AG09309 (cell line): ENCODE results near the gene CENPA.
A peak's percentile ranks its signal among the peaks of the same experiment; 100 is the strongest.

Experiments
- DNase-seq: peaks from one replicate; pipeline ENCODE4 v3.0.0-alpha.2; 2010; ENCODE audit warnings: low read depth
- H3K4me3 ChIP-seq: 2 replicates; pipeline ENCODE4 v1.5.1; 2011; ENCODE audit warnings: mild to moderate bottlenecking, low read depth, low read length, moderate library complexity; ENCODE audit not compliant: control insufficient read depth
- CTCF ChIP-seq: IDR thresholded peaks from 2 replicates; pipeline ENCODE4 v1.5.1; 2011; ENCODE audit warnings: mild to moderate bottlenecking, low read depth, low read length, inconsistent platforms; ENCODE audit not compliant: insufficient read depth, control insufficient read depth; ENCODE audit errors: missing control alignments

CENPA gene

DNA sequence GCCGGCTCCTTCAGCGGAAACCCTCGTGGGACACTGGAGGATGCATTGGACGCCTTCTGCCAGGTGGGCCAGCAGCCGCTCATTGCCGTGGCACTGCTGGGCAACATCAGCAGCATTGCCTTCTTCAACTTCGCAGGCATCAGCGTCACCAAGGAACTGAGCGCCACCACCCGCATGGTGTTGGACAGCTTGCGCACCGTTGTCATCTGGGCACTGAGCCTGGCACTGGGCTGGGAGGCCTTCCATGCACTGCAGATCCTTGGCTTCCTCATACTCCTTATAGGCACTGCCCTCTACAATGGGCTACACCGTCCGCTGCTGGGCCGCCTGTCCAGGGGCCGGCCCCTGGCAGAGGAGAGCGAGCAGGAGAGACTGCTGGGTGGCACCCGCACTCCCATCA lies 7.8 kb upstream of the CENPA start:
- no peak for DNase-seq
- no peak for TF ChIP-seq CTCF

DNA sequence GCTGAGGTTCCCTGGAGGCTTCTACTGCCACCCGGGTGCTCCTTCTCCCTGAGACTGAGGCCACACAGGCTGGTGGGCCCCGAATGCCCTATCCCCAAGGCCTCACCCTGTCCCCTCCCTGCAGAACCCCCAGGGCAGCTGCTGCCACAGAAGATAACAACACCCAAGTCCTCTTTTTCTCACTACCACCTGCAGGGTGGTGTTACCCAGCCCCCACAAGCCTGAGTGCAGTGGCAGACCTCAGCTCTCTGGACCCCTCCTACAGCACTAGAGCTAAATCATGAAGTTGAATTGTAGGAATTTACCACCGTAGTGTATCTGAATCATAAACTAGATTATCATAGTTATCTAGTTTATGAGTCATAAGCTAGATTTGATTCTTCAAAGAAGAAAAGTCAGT lies 7.3 kb upstream of the CENPA start:
- no peak for DNase-seq
- no peak overlapping the region for H3K4me3 ChIP-seq
- TF ChIP-seq CTCF: no peak

More for the DNA sequence above, 7.8 kb upstream of the CENPA start:
- no peak overlapping the region for H3K4me3 ChIP-seq

DNA sequence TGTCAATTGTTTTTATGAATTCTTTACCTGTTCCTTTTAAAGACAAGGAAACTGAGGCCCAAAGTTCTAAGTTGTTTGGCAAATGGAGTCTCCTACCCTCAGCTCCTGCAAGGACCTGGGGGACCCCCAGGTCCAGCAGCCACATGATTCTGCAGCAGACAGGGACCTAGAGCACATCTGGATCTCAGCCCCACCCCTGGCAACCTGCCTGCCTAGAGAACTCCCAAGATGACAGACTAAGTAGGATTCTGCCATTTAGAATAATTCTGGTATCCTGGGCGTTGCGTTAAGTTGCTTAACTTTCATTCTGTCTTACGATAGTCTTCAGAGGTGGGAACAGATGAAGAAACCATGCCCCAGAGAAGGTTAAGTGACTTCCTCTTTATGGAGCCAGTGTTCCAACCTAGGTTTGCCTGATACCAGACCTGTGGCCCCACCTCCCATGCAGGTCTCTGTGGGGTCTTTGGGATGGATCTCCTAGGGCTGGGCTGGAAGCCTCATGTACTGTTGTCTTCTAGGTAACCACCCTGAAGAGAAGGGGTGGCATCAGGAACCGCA lies 5.6 kb upstream of the CENPA start:
- DNase-seq: no peak
- no peak for TF ChIP-seq CTCF
- no peak overlapping the region for H3K4me3 ChIP-seq

- no peak overlapping the region for H3K4me3 ChIP-seq
- no peak for TF ChIP-seq CTCF
- DNase-seq: no peak
Observed at GRCh38 chr2:26782876-26783704, 2.8 kb upstream of the CENPA start.

DNA sequence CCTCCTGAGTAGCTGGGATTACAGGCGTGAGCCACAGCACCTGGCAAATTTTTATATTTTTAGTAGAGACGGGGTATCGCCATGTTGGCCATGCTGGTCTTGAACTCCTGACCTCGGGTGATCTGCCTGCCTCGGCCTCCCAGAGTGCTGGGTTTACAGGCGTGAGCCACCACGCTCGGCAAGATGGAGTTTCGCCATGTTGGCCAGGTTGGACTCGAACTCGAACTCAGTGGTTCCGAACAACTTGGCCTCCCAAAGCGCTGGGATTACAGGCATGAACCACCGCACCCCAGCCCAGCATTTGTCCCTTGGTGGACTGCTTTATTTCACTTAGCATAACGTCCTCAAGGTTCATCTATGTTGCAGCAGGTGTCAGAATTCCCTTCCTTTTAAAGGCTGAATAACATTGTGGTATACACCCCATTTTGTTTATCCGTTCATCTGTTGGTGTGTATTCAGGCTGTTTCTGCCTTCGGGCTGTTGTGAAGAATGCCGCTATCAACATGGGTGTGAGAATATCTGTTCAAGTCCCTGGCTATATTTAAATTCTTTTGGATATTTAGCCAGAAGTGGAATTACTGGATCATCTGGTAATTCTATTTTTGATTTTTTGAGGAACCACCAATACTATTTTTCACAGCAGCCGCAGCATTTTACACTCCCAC lies 1.2 kb upstream of the CENPA start:
- TF ChIP-seq CTCF: no peak
- H3K4me3 ChIP-seq: no peak overlapping the region; the same call in 1 of the 2 replicates
- DNase-seq: no peak

DNA sequence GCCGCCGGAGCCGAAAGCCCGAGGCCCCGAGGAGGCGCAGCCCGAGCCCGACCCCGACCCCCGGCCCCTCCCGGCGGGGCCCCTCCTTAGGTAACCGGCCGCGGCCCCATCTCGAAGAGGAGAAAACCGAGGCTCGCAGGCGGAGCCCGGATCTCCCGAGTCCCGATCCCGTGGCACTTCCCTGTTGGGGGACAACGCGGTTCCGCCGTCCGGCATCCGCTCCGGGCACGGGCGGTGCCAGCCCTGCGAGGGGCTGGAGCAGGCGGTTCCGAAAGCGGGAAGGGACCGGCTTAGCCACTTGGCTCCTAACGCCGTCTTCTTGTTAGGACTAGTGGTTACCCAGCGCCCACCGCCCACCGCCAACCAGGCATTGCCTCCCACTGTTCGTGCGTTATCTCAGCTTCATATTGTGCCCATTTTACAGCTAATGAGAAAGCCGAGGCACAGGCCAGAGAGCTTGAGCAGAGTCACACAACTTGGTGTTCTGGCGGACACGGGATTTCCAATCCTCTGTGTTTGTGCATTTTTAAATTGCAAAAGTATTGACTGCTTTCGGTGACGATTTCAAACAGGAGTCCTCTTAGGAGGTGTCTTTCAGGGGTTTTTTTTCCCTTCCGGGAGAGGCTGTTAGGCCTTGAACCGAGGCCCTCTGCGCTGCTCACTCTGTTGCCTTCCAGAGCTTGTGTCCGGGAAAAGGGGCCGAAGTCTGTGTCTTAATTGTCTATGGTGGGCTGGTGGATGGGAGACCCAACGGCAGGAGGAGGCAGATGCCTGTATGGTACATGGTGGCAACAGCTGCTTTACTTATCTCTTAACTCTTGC lies 562 bp downstream of the CENPA start:
- no peak for TF ChIP-seq CTCF
- peak overlapping the region; percentile 81 for H3K4me3 ChIP-seq
- DNase-seq: no peak
